Measurements from ENCODE around the gene DNAJB11.

DNA sequence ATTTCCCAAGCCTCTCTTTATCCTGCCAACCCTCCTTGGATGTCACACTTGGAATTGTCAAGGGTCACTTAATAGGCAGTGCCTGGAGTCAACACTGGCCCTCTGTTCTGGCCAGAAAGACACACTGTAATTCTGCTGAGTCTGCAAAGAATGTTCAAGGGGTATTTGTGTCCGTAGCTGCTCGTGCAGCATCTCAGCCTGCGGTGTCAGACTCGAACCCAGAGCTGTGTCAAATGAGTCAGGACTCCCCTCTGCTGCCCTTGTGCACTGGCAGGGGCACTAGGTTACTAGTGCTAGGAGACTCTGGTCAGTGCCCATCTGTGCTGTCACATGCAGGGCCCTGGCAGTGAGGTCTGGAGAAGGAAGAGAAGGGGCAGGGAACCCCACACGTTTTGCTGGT, 41.5 kb downstream of the DNAJB11 start:
- TF ChIP-seq, protein P1, sequence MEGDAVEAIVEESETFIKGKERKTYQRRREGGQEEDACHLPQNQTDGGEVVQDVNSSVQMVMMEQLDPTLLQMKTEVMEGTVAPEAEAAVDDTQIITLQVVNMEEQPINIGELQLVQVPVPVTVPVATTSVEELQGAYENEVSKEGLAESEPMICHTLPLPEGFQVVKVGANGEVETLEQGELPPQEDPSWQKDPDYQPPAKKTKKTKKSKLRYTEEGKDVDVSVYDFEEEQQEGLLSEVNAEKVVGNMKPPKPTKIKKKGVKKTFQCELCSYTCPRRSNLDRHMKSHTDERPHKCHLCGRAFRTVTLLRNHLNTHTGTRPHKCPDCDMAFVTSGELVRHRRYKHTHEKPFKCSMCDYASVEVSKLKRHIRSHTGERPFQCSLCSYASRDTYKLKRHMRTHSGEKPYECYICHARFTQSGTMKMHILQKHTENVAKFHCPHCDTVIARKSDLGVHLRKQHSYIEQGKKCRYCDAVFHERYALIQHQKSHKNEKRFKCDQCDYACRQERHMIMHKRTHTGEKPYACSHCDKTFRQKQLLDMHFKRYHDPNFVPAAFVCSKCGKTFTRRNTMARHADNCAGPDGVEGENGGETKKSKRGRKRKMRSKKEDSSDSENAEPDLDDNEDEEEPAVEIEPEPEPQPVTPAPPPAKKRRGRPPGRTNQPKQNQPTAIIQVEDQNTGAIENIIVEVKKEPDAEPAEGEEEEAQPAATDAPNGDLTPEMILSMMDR (IDR thresholded peaks at IDR 0.05) = no peak
- TF ChIP-seq POLR2A (IDR thresholded peaks at IDR 0.05) = no peak
